Fibroblast of skin of left quadriceps (primary cell): ENCODE data around the gene METTL5.

Experiments used
- DNase-seq, 2 experiments: peaks; one replicate each; pipeline ENCODE4 v3.0.0-alpha.2; 2013; ENCODE audit warnings: low read depth in 2 of 2

METTL5 gene

DNA sequence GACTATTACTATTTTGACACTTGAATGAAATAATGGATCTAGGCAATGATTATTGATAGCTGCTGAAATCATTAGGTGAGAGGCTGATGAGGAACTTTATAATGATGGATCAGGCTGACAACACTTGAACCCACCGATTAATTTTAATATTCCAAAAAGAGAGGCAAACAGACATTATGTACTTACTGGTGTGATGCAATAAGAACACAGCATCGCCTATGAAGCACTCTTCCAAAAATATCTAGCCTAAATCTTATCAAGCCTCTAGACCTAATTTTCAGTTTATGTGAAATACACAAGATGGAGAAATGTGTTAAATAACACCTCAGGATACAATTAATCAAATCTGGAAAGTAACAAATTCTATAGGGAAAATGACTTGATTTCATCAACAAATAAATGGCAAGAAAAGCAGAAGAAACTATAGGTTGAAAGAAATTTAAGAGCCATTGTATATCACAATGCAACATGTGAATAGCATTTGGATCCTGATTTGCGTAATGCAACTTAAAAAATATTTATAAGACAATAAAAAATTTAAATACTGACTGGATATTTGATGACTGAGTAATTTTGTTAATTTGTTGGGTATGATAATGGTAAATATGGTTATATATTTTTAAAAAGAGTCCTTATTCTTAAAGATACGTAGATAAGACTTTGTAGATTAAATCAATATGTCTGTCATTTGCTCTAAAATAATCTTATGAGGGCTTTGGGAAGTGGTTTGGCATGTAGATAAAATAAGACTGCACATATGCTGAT, 43.3 kb downstream of the METTL5 start:
- DNase-seq = no peak

DNA sequence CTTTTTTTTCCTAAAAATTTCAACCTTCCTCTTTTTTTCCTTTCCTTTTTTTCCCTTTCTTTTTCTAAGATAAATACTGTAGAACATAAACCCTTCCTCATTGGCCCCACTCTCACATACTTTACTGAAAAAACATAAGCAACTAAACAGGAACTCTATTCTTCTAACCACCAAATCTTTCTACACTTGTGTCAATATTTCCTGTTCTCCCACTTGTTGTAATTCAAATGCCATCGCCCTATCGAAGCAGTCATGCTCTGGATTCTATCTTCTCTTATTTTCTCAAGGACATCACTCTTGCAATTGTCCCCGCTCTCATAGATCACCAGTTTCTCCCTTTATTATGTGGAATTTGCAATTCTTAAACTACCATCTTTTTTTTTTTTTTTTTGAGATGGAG, 46.3 kb downstream of the METTL5 start:
- no peak for DNase-seq

DNA sequence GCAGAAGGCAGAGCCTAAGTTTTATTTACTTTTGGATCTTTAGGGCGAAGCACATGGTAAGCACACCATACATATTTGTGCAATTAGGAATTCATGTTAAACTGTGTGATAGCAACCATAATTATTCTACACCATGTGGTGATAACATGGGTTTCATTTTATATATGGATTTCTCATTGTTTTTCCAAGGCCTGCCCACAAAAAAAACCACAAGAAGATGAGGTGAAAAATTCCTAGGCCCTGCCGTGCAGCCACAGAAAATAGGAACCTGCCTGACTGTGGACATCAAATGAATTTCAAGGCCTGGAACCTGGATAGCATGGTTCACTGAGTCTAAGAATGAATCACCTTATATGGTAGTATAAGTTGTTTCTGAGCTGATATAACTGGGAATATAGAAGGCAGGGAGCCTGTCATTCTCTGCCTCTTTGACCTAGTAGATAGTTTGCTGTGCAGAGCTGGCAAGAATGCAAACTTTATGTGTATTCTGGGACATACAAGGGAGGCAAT, 48.4 kb downstream of the METTL5 start:
- DNase-seq = peak; percentile 34 to 36

DNA sequence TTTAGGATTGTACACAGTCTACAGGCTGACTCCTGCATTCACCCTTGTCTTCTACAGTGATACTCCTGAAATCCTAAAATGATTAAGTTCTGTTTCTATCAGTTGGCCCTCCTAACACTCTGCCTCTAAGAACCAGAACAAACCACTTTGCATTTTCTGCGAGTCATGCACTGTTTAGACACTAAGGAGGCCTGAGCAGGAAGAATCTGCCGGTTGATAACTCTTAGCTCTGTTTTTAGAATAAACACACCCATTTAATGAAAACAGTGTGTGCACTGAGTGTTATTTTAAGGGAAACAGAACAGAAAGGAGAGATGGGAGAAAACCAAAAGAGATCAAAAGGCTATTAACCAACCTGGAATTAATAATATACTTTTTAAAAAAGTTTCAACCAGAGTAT, 48.9 kb downstream of the METTL5 start:
- no peak for DNase-seq

DNA sequence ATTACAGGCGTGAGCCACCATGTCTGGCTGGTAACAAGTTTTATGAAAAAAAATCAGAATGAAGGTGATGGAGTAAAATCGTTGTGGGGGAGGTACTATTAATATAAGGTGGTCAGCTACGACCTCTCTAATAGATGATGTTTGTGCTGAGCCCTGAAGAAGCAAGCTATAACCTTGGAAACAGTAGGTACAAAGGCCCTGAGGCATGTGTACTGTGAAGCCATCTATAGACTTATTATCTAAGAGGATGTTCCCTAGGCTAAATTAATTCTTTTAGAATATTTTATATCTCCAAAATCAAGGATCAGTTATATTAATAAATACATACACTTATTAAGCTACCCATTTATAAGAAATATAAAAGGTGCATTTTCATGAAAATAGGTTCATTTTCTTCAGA, 49.4 kb downstream of the METTL5 start:
- DNase-seq = no peak

DNA sequence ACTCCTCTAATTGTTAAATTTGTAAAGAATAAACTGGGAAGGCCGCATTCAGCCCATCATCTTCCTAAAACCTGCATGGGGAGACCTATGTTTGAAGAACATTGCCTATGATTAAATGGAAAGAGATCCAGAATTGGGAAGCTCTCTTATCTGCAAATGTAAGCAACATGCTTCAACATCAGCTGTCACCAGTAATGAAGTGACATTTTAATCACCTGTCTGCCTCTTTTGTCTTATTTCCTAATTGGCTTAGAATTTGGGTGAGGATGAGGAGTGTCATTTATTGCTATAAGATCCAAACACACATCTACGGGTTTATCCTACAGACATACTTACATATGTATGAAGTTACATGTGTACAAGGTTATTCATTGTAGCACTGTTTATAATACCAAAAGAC, 52.1 kb downstream of the METTL5 start:
- no peak for DNase-seq

DNA sequence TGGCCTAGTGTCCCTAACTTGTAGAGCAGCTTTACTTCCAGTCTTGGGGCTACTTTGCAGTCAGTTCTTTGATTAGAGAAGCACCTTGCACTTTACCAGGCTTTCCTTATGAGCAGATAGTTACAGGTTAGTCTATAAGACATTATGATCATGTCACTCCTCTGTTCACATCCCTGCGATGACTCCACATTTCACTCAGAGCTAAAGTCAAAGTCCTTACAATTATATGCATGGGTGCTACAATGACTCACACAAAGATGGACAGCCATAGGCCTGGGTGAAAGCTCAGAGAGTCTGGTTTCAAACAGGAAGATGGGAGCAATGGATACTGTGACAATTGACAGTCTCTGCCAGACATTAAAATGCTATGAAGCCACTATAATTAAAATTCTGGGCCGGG, 53.1 kb downstream of the METTL5 start:
- DNase-seq = no peak

DNA sequence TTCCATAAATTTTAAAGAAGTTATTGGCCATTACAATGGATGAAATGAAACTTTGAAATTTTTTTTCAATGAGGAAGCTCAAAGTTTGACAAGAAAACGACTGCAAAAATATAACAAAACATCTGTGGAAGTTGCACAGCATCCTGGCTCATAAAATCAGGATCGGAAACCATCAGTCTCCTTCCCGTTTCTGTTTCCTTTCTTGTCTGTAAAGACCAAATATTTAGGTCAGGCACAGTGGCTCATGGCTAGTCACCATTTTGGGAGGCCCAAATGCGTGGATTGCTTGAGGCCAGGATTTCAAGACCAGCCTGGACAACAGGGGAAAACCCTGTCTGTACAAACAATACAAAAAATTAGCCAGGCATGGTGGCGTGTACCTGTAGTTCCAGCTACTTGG, 53.7 kb downstream of the METTL5 start:
- no peak for DNase-seq

DNA sequence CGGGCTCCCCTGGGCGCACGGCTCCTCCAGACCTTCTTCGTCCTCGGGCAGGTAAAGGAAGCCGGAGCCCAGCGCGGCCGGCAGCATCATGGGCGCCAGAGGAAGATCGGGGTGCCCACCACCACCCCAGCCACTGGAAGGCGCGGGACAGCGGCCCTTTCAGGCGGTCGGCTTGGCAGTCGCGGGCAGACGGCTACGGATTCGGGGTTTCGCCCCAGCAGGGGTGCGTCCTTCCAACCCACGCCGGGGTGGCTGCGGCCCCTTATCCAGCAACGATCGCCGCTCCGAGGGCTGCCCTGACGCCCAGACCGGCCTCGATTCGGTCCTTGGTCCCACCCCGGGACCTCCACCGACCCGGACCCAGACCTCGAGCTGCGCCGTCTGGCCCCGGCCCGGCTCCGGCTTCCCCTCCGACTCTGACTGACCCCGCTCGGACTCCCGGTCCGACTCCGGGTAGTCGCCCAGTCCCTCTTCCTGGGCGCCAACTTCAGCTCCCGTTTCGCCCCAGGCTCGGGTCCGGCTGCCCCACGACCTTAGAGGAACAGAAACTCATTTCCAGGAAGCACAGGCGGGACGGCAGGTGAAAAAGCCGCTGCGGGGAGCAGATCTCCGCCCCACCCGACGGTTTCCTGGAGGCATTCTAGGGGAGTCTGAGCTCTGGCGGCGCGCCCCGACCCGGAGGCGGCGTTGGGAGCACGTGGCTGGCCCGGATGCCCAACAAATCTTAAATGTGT, 56.3 kb downstream of the METTL5 start:
- DNase-seq = no peak

DNA sequence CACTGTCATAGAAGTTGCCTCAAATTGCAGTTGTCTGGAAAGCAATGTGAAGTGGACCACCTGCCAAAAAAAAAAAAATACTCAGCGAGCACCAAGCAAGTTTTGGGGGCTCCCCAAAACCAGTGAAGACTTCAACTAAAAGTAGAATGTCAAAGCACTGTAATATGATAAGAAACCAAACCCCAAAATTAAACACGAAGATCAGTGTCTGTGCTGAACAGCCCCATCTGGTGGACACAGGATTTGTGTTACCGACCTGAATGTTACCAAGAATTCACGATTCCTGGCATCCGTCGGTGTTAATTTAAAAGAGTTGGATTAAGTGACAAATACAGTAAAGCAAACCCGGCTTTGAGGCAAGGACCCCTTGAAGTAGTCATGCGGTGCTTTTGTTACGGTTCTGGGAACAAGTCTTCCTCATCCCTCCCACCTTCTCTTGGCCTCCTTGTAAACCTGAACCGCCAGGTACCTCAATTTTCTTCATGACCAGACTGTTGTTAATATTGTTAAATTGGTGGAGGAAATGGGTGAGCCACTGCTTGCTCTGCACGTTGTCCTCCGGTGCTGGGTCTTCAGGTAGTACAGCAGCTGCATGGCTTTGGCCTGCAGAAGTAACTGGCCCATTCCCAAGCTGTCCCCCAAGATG, 57.3 kb downstream of the METTL5 start:
- peak in 1 of 2 experiments; percentile 28 for DNase-seq

DNA sequence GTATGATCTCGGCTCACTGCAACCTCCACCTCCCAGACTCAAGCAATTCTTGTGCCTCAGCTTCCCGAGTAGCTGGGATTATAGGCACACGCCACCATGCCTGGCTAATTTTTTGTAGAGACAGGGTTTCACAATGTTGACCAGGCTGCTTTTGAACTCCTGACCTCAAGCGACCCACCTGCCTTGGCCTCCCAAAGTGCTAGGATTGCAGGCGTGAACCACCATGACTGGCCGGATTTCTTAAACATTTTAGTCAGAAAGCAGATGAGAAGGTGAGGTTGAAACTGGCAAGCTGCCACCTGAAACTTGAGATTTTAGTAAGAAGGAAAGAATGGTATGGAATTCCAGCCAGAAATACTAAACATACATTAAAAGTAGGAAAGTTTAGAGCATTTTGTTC, 59.2 kb downstream of the METTL5 start:
- DNase-seq = peak; percentile 51 to 52

DNA sequence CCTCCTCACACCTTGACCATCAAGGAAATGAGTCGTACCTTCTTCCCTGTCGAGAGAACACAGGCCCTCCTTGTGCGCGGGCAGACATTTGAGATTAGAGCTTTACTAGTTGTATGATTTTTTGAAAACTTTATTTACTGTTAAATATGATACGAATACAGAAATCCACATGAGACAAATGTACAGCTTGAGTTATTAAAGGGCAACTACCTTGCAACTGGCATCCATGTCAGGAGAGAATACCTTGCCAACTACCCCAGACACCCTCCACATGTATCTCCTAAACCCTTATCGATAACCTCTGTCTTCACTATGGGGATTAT, 62.8 kb downstream of the METTL5 start:
- no peak for DNase-seq
